Activated T-helper 1 cell treated with anti-CD3 and anti-CD28 coated beads, Interleukin-2, amount 50 U/mL, for 16 hours (primary cell): Measurements from ENCODE around the gene GLRA3.
"Not testable (repeated sequence)": the region's sequence is repeated elsewhere in the genome, so short reads cannot be mapped to it uniquely, and the experiment has no call there.

Experiments used
- DNase-seq, 2 donors: peaks; one replicate each; pipeline ENCODE4 v3.0.0-alpha.2; 2020; ENCODE audit warnings: low read depth in 1 of 2, low spot score in 1 of 2

The GLRA3 gene

DNA sequence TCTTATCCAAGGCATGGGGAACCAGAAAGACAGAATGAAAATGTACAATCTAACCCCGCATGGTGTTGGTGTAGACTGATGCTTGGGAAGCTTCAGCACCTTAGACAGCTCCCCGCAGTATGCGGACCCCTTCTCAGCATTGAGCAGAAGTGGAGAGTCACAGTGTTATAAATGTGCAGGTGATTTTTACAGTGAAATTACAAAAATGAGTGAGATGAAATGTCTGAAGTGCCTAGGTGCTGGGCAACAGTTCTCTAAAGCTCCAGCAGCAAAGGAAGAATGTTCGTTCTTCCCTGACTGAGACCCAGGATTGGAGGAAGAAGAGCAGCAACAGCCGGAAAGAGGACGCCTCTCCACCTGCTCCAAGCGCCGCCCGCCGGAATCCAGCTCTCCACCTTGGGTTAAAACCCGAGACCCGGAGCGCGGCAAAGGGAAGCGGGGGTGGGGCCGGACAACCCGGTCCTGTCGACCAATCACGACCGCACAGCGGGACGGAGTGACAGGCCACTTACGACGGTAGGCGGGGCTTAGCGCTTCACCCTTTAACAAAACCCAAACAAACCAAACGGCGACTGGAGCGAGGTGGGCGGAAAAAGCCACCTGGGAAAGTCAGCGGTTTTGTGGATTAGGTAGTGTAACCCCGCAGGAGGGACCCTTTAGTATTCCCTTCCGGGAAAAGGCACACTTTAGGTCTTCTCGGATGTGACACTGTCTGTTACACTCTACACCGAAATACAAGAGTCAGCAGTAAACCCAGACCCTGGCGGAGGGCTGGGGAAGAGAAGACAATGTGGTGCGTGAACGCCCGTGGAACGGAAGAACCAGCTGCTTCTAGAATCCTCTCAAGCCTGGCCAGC, at the start of gene GLRA3:
TSS of gene GLRA3 (minus strand) at position 403 of the 857 bp plus-strand sequence. CDS start 436 bp downstream, outside the sequence.
- DNase-seq, result no peak

DNA sequence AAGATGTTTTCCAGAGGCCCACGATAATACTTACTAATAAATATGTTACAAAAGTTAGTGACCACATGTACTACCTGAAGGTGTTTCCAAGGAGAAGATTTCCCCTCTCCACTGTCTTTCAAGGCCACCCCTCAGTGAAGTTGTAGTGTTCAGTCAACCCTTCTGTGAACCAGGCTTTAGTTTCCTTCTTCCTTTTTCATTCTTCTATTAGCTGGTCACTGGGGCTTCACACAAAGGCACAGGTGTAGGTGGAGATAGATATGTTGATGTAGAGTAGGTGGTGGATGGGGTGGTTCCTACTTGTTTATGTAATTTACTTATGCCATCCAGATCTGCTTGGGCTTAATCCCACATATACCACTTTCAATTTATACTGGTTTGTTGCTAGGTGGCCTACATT, 45.9 kb upstream of the GLRA3 start:
- no peak for DNase-seq

DNA sequence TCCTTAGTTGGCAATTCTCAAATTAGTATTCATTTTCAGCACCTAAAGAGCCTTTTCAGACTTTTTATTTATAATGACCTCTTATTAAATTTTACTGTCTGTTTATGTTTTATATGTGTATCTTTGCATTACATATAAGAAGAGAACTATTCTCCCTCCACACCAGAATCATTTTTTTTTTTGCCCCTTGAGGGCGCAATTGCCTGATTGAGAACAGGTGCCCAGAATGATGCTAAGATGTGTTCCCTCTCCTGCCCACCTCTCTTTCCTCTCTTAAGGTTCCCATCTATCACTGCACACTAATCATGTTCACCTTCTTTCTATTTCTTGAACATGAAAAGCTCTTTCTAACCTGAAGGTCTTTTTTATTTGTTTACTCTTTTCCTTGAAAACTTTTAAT, 44.9 kb upstream of the GLRA3 start:
- DNase-seq, result no peak

DNA sequence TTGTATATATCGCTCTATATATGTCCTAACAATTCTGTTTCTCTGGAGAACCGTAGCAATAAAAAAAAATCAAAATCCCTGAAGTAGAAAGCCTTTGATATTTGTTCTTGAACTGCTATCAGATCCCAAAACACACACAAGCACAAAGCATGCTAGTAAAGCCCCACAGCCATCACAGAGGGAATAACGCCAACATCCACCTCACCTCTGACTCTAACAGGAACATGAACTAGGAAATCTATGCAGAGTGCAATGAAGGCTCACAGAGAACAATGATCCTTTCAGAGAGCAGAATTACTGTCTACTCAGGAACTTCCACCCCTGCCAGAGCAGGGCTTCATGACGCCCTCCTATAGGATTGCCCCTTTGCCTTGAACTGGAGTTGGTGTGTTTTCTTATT, 44.1 kb upstream of the GLRA3 start:
- DNase-seq, result not testable (repeated sequence)

DNA sequence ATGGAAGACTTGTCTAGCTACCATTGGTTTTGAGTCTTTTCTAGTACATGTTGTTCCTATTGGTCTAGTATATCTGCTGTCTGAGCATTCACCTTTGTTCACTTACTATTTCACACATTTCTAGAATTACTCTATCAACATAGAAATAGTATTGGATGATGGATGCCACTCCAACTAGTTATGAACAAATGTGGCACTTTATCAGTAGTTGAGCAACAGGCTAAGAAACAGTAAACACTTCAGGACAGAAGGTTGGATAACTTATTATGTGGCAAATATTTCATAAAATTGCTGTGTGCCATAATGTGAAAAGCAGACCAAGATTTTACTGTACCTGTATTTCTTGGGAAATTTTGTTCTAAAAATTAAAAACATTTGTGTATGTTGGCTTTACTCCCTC, 42.4 kb upstream of the GLRA3 start:
- DNase-seq, result no peak

DNA sequence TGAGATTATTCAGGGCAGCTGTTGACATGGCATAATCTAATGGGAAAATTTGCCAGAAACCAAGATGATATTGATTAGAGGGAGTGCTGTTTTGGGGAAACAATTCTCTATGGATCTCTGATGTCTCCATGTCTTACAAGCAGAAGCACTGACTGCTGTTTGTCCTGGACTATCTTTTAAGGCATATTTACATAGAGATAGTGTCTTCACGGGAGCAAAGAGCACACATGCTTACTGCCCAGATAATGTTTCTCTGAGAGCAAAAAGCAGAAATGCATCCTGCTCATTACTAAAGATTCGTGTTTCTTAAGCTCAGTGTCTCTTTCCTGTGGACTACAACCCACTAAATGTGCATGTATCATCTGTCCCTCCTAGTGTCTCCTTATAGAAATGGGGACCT, 41.3 kb upstream of the GLRA3 start:
- DNase-seq, result no peak

DNA sequence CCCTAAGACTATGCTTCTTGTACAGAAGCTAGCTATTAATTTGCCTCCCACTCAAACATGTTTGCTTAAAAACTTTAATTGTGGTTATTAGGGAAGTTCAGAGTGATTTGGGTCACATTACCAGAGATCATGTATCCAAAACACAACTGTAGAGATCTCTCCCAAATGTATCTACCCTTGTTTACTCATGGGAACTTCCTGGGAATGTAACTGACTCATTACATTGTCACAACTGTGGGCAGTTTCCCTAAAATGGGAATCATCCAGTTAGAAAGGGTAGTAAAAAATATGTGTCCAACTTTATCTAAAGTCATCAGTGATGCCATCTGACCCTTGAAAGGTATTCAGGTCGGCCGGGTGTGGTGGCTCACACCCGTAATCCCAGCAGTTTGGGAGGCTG, 40.3 kb upstream of the GLRA3 start:
- DNase-seq, result no peak

DNA sequence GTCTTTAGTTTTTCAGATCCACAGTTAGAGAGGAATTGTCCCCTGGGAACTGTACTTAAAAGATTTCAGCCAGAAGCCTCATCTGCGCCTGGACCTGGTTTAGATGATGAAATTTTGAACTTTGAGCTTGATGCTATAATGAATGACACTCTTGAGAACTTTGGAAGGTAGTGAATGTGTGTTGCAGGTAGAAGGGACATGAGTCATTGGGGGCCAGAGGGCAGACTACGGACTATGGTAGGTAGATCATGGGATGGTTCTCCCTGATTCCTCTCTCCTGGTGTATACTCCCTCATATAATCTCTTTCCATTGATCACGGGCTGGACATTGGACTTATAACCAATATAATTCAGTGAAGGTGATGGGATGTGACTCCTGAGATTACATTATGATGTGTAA, 38.9 kb upstream of the GLRA3 start:
- DNase-seq, result no peak

DNA sequence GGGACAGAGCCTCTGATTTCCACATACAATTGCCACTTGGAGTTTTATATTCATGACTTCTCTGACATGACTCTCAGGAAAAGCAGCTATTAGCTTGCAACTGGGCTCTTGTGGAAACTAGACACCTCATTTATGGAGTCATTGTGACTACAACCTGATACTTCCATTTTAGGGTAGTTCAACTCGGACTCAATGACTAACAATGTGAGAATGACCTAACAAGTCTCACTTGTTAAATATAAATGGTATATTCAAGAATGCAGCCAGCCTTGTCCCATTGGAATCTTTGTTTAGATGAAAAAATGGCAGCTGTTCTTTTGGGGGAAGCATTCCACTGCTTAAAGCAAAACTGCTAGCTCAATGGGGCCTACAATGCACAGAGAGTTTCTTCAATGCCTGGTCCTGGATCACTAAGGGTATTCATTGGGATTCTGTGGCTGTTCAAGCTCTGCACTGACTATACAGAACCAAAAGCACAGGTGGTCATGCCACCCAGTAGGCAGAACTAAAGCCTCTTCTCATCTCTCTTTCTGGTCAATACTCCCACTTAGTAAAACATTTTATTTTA, 36.5 kb upstream of the GLRA3 start:
- no peak for DNase-seq

DNA sequence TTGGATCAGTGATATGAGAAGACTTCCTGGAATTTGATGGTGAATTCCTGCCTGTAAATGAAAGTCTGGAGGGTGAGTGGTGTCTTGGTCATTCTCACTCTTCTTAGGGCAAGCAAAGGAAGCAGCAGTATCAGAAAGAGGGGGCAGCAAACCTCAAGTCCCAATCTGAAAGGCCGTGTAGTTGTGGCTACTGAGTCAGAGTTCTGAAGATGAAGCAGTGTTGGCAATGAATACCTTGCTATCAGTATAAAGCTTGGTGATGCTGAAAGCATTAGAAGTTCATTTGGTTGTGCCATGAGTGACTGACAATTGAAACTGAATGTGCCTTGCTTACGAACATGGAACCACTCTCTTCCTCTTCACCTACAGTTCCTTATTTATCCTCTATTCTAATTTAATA, 35.0 kb upstream of the GLRA3 start:
- DNase-seq, result no peak

DNA sequence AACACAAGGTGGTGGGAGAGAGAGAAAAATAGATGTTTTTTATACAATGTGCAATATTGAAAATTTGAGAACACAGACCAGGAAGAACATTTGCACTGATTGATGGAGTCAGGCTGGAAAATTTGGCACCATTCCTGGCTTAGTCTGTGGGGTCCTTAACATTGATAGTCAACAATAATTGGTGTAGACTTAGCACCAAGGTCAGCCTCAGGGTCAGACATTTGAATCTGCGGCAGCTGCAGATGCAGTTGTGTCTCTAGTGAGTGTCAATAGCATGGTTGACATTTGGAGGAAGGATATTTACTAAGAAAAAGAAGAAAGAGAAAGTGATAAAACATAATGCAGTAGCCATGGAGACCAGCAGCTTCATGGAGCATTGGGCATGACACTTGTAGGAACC, 31.5 kb upstream of the GLRA3 start:
- DNase-seq, result no peak

DNA sequence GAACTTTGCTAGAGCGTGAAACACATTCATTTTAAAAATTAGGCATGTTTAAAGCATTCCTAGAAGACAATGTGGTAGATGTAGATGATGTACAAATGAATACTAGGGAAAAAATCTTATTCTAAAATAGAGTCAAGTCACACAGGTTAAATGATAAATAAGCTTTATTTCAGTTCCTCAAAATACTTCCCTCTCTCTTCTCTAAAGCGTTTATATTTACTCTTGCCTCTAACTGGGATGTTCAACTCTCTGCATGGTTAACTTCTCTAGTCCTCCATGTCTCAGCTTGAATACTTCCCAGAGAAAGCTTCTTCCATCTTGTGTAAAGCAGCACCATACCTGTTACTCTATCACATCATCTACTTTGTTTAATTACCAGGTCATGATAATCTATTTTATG, 30.9 kb upstream of the GLRA3 start:
- no peak for DNase-seq

DNA sequence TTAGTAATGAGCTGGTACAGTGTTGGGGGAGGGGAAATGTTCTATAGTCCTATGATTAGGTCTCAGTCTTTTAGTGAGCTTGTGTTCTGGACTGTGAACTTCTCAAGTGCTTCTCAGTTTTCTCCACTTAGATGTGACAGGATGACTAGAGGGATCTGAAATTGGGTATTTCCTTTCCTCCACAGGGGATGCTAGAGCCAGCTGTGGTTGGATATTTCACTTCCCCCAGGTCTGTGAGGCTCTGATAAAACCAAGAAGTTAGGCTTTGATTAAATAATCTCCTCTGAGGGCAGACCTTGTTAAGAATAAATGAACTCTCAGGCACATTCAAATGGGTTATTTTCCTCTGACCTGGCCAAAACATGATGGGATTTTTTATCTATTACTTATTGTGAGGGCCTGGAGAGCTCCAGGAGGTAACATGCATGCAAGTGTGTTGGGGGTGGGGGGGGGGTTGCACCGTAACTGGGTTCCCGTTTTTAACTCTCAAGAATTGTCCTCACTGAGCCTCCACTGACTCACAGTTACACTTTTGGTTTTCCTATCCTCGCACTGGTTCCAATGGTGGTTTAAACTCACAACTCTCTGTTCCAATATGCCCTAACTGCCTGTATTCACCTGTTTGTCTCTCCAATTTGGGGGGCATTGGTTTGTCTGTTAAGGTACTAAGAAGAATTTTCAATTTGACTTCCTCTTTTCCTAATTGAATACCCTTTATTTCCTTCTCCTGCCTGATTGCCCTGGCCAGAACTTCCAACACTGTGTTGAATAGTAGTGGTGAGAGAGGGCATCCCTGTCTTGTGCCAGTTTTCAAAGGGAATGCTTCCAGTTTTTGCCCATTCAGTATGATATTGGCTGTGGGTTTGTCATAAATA, 28.1 kb upstream of the GLRA3 start:
- DNase-seq, result no peak

DNA sequence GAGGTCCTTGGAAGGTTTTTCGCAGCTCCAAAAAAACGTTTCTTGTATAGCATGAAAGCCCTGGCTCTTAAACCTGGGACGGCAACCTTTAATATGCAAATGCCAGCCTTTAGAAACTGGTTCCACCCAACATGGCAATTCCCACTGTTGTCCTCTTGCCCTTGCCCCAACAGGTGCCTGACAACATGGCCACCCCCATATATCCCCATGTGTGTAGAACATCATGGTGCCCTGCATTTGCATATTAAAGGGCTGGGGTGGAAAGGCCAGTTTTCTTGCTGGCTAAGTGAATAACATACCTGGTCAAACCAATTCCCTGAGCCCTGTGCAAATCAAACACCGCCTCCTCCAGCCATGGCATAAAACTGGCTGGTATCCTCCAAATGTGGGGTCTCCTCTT, 26.0 kb upstream of the GLRA3 start:
- DNase-seq, result no peak

DNA sequence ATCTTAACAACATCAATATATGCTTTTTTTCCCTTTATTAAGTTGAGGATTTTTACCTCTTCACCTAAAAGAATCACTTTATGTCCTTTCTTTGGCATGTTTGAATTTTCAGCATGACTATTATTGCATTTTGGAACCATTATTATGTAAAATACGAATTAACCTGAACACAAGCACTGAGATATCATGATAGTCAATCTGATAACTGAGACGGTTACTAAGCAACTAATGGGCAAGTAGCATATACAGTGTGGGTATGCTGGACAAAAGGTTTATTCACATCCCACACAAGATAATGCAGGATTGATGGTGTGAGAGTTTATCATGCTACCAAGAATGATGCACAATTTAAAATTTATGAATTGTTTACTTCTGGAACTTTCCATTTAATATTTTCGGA, 24.6 kb upstream of the GLRA3 start:
- no peak for DNase-seq

DNA sequence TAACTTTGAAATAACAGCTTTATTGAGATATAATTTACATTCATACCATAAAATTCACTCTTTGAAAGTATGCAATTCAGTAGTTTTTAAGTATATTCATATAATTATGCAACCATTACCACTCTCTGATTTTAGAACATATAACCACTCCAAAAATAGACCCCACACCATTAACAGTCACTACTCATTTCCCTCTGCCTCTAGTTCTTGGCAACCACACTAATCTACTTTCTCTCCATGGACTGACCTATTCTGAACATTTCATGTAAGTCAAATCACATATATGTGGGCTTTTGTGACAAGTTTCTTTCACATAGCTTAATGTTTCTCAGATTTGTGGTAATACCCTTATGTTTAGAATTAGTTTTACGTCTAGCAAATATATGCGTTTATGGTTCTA, 19.5 kb upstream of the GLRA3 start:
- DNase-seq, result no peak

DNA sequence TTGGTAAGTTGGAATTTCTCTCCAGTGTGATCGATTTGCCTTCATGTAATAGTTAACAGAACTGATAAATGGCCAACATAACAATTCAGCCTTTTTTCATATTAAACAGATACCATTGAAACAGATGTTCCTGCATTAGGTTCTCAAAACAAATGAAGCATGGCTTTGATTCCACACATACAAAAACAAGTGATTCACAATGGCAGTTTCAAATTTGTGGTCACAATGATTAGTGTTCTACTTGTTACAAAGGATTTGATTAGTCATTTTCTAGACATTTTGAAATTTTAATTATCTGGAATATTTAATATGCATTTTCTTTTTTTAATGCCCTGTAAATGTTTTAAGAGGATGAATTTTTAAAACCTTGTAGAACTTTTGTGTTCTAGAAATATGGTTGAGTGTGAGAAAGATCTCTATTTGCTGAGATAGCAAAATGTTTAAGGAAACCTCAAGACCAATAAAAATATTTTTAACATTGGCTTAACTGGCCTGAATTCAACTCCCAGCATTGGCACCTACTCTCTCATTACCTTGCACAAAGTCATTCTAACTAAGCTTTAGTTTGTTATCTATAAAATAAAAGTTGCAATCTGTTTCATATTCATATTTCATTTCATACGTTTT, 18.9 kb upstream of the GLRA3 start:
- DNase-seq, result no peak

DNA sequence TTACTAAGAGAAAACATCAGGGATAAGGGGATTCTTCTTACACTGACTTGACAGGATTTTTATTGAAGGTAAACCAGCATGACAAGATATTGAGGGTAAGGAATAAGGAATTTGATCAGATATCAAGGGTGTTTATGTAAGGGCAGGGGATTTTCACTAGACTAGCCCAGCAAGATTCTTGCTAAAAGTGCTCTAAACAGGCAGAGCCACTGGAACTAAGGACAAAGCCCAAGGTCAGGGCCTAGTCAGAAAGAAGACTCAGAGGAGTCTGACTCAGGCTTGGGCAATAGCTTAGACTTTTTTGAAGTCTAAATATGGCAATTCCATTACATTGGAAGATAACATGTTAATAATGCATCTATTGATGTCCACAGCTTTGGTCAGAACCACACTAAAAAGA, 6.5 kb upstream of the GLRA3 start:
- no peak for DNase-seq

DNA sequence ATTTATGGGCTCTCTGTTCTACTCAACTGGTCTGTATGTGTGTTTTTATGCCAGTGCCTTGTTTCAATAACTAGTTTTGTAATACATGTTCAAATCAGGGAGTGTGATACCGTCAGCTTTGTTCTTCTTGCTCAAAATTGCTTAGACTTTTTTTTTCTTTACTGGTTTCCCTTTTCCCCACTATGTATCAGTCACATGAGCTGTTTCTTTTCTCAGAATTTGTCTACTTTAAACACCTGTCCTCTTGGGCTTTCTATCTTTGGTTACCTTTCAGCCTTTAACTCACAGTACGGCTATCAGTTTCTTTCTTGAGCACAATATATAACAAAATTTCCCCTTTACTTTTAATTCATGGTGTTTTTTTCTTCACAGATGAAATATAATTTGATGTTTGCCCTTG, 5.4 kb upstream of the GLRA3 start:
- DNase-seq, result no peak

DNA sequence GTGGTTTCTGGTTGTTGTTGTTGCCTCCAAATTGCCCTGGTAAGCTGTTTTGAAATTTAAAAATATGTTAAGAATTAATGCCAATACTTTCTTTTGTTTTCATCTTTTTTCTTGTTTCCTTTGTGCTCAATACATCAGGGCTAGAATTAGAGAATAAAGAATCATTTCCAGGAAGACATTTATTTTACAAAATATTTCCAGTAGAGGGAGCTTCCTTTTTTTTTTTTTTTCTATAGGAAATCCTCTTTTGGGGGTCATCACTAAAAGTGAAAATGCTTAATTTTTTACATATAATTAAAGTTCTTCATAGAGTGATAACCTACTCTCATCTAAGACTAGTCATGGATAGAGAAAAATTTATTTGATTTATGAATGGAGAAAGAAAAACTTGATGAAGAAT, 2.4 kb downstream of the GLRA3 start:
- no peak for DNase-seq

DNA sequence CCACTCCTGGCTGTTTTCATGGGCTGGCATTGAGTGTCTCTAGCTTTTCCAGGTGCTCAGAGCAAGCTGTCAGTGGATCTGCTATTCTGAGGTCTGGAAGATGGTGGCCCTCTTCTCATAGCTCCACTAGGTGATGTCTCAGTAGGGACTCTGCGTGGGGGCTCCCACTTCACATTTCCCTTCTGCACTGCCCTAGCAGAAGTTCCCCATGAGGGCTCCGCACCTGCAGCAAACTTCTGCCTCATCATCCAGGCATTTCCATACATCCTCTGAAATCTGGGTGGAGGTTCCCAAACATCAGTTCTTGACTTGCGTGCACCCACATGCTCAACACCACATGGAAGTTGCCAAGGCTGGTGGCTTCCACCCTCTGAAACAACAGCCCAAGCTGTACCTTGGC, 13.8 kb downstream of the GLRA3 start:
- no peak for DNase-seq

DNA sequence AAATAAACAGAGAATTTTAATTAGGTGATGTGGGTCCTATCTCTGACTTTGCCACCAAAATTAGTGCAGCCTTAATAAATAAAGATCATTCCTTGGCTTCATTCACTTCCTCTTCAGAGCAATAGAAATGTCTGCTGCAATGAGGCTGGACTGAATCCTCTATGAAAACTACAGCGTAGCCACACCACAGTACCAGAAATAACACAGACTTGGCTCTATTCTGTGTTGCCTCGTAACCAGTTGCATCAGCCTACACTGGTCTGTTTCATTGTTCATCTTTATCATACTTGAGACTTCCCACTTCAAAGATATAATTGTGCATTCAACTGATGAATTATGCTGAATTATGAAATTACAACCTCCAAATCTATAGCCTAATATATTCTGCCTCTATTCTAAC, 15.8 kb downstream of the GLRA3 start:
- no peak for DNase-seq
